SU-DHL-6 (cell line): ENCODE data around the gene GPR107.
A peak's percentile ranks its signal among the peaks of the same experiment; 100 is the strongest.

ENCODE experiments used
- H2AFZ ChIP-seq: fragments of 200-600 bp; sonication (generic); 2 replicates; pipeline ENCODE4 v1.6.1; 2014; ENCODE audit warnings: low read depth, mild to moderate bottlenecking, moderate library complexity, mixed read lengths, antibody characterized with exemption, low read length; ENCODE audit not compliant: severe bottlenecking
- H3F3A ChIP-seq: fragments of 200-600 bp; shearing (Covaris generic); 2 replicates; pipeline ENCODE4 v1.6.0; 2016; ENCODE audit warnings: antibody characterized with exemption, mild to moderate bottlenecking; ENCODE audit not compliant: insufficient read depth
- H3K27ac ChIP-seq: fragments of 200-600 bp; sonication (generic); 2 replicates; pipeline ENCODE4 v1.5.1; 2016; ENCODE audit warnings: low read depth, mild to moderate bottlenecking, low read length, moderate library complexity, mixed read lengths
- H3K27me3 ChIP-seq: fragments of 200-600 bp; sonication (generic), shearing (Covaris generic); 2 replicates; pipeline ENCODE4 v1.6.0; 2014; ENCODE audit warnings: mild to moderate bottlenecking, low read length
- H3K36me3 ChIP-seq: fragments of 200-600 bp; sonication (generic); 2 replicates; pipeline ENCODE4 v1.6.1; 2014; ENCODE audit warnings: mild to moderate bottlenecking, low read length, mixed read lengths
- H3K4me2 ChIP-seq: fragments of 300-600, 200-600 bp; shearing (Covaris generic), sonication (generic); 2 replicates; pipeline ENCODE4 v1.6.0; 2014; ENCODE audit warnings: low read length, low read depth, mild to moderate bottlenecking; ENCODE audit not compliant: poor library complexity, severe bottlenecking
- H3K4me3 ChIP-seq: fragments of 200-600 bp; sonication (generic); 2 replicates; pipeline ENCODE4 v1.5.1; 2014; ENCODE audit warnings: antibody characterized with exemption, low read length, mild to moderate bottlenecking, mixed read lengths; ENCODE audit not compliant: insufficient read depth, poor library complexity, severe bottlenecking
- H3K79me2 ChIP-seq: fragments of 200-600 bp; sonication (generic); 2 replicates; pipeline ENCODE4 v1.6.1; 2014; ENCODE audit warnings: mild to moderate bottlenecking, low read length, moderate library complexity; ENCODE audit not compliant: insufficient read depth
- H3K9ac ChIP-seq: fragments of 200-600 bp; sonication (generic); 2 replicates; pipeline ENCODE4 v1.7.0; 2014; ENCODE audit warnings: mild to moderate bottlenecking, low read length
- H3K9me2 ChIP-seq: fragments of 200-600 bp; sonication (generic); replicated peaks from 2 replicates; pipeline ENCODE4 v1.6.1; 2014; ENCODE audit warnings: low read length; ENCODE audit not compliant: insufficient read depth
- H3K9me3 ChIP-seq: fragments of 200-600 bp; sonication (generic); 2 replicates; pipeline ENCODE4 v1.6.1; 2014; ENCODE audit warnings: low read length, mixed read lengths; ENCODE audit not compliant: insufficient read depth
- H4K20me1 ChIP-seq: fragments of 200-600 bp; sonication (generic); 2 replicates; pipeline ENCODE4 v1.6.1; 2014; ENCODE audit warnings: low read depth, mild to moderate bottlenecking, antibody characterized with exemption, low read length, moderate library complexity, mixed read lengths
- EZH2phosphoT487 ChIP-seq: fragments of 200-600 bp; sonication (generic), shearing (Covaris generic); conservative IDR thresholded peaks from 2 replicates; pipeline ENCODE4 v1.6.1; 2018; ENCODE audit warnings: mild to moderate bottlenecking, antibody characterized with exemption, low read length, moderate library complexity, mixed read lengths
- TF ChIP-seq, protein P1 (sequence below): fragments of 200-600 bp; sonication (generic); IDR thresholded peaks from one replicate; pipeline ENCODE4 v1.5.1; 2017; ENCODE audit warnings: antibody characterized with exemption, mild to moderate bottlenecking, low read length, moderate library complexity; ENCODE audit not compliant: insufficient read depth, poor library complexity, severe bottlenecking

Gene GPR107

DNA sequence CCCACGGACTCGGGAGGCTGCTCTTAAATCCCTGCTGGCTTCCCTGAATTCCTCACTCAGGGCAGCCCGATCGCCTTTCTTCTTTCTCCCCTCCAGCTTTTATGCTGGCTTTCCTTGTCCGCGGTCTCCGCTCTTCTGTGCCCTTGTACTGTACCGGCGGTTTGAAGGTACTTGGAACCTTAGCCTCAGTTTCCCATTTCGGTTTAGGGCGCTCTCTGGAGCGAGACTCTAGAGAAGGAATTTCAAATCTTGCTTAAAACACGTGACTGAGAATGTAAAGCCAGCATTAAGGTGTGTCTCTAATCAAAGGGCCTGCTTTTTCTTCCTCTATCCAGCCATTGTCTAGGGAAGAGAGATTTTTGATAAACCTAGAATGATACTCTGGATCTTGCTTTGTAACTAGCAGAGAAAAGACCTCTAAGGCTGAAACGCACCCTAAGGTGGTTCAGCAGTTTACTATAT is 650 bp downstream of the GPR107 start:
- peak overlapping the region; percentile 58; the same call in 1 of the 2 replicates for H3K27ac ChIP-seq

DNA sequence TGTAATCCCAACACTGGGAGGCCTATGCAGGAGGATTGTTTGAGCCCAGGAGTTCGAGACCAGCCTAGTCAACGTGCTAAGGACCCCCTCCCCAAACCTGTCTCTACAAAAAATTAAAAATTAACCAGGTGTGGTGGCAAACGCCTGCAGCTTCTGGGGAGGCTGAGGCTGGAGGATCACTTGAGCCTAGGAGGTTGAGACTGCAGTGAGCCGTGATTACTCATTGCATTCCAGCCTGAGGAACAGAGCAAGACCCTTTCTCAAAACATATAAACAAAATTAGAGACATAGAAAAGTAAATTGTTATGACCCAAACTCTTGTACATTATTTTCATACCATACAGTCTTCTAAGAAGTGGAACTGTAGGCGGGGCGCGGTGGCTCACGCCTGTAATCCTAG is 1.1 kb downstream of the GPR107 start:
- no peaks in the 10 kb centered on the region for H3K9me2 ChIP-seq
- peaks cover 64% of the 10 kb centered on the region for H3K79me2 ChIP-seq
- H3F3A ChIP-seq: peaks cover 12% of the 10 kb centered on the region
- H3K4me2 ChIP-seq: peak overlapping the region; percentile 72
- no peak overlapping the region for H3K27ac ChIP-seq
- TF ChIP-seq EZH2phosphoT487: no peak
- TF ChIP-seq, protein P1, sequence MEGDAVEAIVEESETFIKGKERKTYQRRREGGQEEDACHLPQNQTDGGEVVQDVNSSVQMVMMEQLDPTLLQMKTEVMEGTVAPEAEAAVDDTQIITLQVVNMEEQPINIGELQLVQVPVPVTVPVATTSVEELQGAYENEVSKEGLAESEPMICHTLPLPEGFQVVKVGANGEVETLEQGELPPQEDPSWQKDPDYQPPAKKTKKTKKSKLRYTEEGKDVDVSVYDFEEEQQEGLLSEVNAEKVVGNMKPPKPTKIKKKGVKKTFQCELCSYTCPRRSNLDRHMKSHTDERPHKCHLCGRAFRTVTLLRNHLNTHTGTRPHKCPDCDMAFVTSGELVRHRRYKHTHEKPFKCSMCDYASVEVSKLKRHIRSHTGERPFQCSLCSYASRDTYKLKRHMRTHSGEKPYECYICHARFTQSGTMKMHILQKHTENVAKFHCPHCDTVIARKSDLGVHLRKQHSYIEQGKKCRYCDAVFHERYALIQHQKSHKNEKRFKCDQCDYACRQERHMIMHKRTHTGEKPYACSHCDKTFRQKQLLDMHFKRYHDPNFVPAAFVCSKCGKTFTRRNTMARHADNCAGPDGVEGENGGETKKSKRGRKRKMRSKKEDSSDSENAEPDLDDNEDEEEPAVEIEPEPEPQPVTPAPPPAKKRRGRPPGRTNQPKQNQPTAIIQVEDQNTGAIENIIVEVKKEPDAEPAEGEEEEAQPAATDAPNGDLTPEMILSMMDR: no peak
- H3K36me3 ChIP-seq: no peaks in the 10 kb centered on the region
- H2AFZ ChIP-seq: no peak overlapping the region
- no peaks in the 10 kb centered on the region for H3K27me3 ChIP-seq
- peak overlapping the region; percentile 84 for H3K4me3 ChIP-seq
- no peaks in the 10 kb centered on the region for H3K9me3 ChIP-seq
- H4K20me1 ChIP-seq: no peaks in the 10 kb centered on the region
- peak overlapping the region; percentile 84 for H3K9ac ChIP-seq

More for the DNA sequence above, 650 bp downstream of the GPR107 start:
- peak overlapping the region; percentile 84 for H3K4me3 ChIP-seq
- H3K9me3 ChIP-seq: no peaks in the 10 kb centered on the region
- H3K79me2 ChIP-seq: peaks cover 59% of the 10 kb centered on the region
- peak overlapping the region; percentile 84 for H3K9ac ChIP-seq
- no peaks in the 10 kb centered on the region for H3K27me3 ChIP-seq
- H3K9me2 ChIP-seq: no peaks in the 10 kb centered on the region
- TF ChIP-seq EZH2phosphoT487: no peak
- H2AFZ ChIP-seq: no peak overlapping the region
- no peaks in the 10 kb centered on the region for H4K20me1 ChIP-seq
- peak overlapping the region; percentile 72 for H3K4me2 ChIP-seq
- H3F3A ChIP-seq: peaks cover 14% of the 10 kb centered on the region
- H3K36me3 ChIP-seq: no peaks in the 10 kb centered on the region

DNA sequence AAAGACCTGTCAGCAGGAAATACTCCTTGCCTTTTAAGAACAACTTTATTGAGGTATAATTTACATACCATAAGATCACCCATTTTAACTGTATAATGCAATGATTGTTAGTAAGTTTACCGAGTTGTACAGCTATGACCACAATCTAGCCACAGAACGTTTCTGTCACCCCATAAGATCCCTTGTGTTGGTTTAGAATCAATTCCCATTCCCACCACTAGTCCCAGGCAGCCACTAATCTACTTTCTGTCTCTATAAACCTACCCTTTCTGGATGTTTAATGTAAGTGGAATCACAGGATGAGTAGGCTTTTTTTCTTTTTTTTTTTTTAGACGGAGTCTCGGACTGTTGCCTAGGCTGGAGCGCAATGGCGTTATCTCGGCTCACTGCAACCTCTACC is 4.4 kb downstream of the GPR107 start:
- Histone ChIP-seq H3K4me3 (no peak overlapping the region), H3K9me3 (no peaks in the 10 kb centered on the region), H3K79me2 (peaks cover 85% of the 10 kb centered on the region), H4K20me1 (no peaks in the 10 kb centered on the region), H3F3A (no peaks in the 10 kb centered on the region), H3K9me2 (no peaks in the 10 kb centered on the region), H3K9ac (no peak overlapping the region), H3K4me2 (no peak overlapping the region), H3K27ac (no peak overlapping the region), H3K27me3 (no peaks in the 10 kb centered on the region), H3K36me3 (no peaks in the 10 kb centered on the region), H2AFZ (no peak overlapping the region)
- TF ChIP-seq, protein P1: no peak
- TF ChIP-seq EZH2phosphoT487: no peak

DNA sequence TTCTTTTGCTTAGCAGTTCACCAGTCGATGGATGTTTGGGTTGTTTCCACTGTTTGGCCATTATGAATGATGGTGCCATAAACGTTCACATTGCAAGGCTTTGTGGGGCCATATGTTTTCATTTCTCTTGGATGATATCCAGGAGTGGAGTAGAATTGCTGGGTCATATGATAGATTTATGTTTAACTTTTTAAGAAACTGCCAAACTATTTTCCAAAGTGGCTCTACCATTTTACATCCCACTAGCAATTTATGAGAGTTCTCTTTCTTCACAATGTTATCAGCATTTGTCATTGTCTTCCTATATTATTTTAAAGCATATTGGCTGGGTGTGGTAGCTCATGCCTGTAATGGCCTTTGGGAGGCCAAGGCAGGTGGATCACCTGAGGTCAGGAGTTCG is 5.2 kb downstream of the GPR107 start:
- no peak for TF ChIP-seq EZH2phosphoT487
- TF ChIP-seq, protein P1: no peak
- peaks cover 83% of the 10 kb centered on the region for H3K79me2 ChIP-seq
- H3K27me3 ChIP-seq: no peaks in the 10 kb centered on the region
- H3K27ac ChIP-seq: no peak overlapping the region
- H3K9ac ChIP-seq: no peak overlapping the region
- no peaks in the 10 kb centered on the region for H3K36me3 ChIP-seq
- no peaks in the 10 kb centered on the region for H4K20me1 ChIP-seq
- no peaks in the 10 kb centered on the region for H3K9me2 ChIP-seq
- H3K4me2 ChIP-seq: no peak overlapping the region
- no peaks in the 10 kb centered on the region for H3F3A ChIP-seq
- no peak overlapping the region for H3K4me3 ChIP-seq
- H3K9me3 ChIP-seq: no peaks in the 10 kb centered on the region
- H2AFZ ChIP-seq: no peak overlapping the region
